ENCODE data around the gene KRT81. TPM values are rescaled to one million over a fixed set of nuclear protein-coding genes. Genes with fewer than 3 reads are reported as not detected.
"Not testable (repeated sequence)": the region's sequence is repeated elsewhere in the genome, so short reads cannot be mapped to it uniquely, and the experiment has no call there.

The KRT81 gene
- total RNA-seq, 1 donor from 2014 or later, result 2.9 TPM

DNA sequence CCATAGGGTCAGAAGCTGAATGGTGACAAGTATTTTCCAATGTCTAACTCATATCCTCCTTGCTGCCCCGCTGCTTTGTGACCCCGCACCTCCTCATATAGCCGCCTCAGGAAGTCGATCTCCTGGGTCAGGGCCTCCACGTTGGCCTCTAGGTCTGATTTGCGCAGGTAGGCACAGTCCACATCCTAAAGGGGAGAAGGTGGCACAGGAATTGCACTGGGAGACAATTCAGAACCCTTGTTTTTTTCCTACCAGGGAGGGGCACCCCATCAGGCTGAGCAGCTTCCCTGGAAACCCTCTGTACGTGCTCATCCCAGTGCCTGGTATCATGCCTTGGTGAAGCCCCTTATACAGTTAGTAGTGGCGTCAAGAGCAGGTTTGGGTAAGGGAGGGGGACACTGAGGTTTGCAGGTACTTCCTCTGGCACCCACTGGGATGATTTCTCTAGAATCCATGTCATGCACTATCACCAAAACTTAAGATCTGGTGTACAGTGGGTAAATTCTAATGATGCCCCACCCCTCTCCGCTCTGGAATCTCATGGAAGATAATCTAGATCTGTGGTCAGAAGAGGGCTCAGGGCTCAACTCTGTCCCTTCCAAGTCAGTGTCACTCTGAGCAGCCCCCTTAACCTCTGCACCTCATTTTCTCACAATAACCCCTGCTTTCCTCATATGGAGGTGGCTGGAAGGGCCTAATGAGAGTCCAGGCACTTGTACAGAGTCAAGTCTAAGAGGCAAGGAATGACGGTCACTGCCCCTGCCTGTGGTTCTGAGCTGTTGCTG, 37.0 kb downstream of the KRT81 start:
- DNase-seq (ENCODE audit: low spot score), result no peak

DNA sequence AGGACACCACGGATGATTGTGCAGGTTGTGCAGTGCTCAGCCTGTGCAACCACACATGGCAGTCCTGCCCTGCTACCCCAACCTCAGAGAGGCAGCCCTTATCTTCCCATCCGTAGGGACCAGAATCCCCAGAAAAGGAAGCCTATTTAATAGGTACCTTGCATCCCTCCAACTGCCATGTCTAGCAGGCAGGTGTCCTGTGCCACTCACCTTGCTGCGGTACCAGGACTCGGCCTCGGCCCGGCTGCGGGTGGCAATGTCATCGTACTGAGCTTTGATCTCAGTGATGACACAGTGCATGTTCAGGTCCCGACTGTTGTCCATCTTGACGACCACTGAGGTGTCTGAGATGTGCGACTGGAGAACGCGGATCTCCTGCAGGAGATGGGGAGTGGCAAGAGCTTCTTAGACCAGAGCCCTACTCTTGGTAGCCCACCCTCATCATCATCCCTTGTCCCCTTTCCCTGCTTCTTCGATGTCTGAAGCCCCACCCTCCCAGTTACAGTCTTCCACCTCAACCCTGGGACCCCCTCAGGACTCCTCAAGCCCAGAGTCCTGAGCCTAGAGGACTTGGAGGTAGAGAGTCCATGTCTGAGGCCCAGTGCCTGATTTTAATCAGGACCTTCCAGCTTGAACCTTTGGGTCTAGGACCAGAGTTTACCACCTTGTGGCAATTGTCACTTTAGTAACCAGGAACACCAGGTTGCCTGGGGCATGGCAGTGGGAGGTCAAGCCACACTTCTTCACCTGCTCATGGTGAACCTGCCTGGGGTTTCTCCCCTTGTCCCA, 37.7 kb downstream of the KRT81 start:
- DNase-seq (ENCODE audit: low spot score), result no peak

DNA sequence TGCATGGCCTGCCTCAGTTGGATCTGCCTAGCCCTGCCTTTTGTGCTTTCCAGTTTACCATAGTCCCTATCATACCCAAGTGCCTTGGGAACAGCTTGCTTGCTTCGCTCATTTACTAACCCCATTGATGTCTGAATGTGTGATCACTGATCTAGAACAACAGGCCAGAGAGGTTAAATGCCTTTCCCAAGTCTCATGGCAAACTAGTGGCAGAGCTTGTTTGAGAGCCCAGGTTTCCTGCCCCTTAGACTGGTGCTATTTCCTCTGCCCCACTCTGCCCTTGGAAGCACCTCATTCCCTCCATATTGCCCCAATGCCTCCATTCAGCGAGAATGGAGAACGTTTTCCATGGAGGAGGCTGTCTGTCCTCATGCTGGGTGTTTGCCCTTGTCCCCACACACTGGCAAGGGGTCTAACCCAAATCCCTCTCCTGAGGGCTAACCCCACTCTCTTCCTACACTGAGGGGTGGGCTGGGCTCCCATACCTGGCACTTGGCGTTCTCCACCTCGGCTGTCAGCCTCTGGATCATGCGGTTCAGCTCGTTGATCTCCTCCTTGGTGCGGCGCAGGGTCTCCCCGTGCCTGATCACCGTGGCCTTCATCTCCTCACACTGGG, 38.5 kb downstream of the KRT81 start:
- no peak for DNase-seq (ENCODE audit: low spot score)

DNA sequence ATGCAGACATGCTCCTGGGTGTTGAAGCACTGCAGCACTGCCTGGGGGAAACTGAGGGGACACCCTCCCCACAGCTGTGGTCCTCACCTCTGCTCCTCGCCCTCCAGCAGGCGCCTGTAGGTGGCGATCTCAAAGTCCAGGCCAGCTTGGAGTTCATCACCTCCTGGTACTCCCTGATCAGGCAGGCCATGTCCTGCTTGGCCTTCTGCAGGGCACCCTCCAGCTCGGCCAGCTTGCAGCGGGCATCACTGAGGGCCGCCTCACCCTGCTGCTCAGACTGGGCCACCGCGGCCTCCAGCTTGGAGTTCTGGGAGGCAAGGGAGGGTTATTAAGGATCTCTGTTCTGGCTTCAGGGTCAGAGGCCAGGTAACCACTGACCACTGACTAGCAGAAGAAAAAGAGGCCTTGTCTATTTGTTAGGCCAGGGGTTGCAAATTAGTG, 39.1 kb downstream of the KRT81 start:
- not testable (repeated sequence) for DNase-seq (ENCODE audit: low spot score)

DNA sequence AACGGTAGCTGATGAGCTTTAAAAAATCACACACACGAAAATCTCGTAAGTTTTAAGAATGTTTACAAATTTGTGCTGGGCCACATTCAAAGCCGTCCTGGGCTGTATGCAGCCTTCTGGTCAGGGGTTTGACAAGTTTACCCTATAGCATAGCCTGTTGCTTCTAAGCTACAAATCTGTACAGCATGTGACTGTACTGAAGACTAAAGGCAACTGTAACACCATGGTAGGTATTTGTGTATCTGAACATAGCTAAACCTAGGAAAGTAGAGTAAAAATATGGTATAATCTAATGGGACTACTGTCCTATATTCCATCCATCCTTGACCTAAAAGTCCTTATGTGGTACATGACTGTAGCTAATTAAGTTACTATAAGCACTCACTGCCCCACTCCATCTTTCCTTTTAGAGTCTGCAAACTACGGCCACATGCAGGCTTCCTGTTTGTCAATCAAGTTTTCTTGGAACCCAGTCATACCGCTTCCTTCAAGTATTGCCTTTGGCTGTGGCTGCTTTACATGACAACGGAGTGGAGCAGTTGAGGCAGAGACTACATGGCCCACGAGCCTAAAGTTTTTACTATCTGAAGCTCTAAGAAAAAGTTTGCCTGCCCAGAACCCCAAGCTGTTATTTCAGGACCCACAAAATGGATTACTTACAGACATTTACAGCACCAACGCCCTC, 39.8 kb downstream of the KRT81 start:
- DNase-seq (ENCODE audit: low spot score), result no peak

DNA sequence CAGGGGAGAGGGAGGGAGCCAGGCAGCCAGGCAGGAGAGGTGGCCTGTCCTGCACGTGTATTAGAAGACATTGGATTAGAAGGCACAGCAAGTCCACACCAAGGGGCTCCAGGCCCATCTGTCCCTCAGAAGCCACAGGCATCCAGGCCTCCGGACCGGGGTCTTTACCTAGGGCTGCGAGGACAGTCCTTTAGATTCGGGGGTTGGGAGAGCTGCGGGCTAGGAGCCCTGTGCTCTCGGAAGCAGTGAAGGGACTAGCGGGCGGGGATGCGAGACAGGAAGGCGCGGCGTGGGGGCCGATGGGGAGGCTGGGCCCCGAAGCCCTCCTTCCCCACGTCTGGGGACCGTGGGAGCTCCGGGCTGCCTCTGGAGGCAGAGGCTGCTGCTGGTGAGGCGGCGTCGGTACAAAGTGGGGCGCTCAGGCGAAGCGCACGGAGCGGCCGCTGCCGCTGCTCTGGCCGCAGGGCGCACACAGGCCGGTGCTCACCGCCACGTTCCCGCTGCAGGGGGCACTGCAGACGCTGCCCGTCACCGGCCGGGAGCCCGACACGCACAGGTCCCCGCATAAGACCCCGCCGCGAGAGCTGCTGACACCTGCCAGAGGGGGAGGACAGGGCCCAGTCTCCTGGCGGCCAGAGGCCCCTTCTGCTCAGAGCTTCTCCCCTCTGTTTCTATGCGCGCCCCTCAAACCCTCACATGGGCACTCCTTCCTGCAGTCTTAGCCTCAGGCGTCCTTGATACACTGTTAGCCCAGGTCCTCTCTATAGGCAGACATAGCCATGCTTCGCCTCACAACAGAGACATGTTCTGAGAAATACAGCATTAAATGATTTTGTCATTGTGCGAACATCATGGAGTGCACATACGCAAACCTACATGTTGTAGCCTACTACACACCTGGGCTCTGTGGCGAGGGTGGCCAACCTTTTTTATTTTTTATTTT, 41.0 kb downstream of the KRT81 start:
- DNase-seq (ENCODE audit: low spot score), result no peak

DNA sequence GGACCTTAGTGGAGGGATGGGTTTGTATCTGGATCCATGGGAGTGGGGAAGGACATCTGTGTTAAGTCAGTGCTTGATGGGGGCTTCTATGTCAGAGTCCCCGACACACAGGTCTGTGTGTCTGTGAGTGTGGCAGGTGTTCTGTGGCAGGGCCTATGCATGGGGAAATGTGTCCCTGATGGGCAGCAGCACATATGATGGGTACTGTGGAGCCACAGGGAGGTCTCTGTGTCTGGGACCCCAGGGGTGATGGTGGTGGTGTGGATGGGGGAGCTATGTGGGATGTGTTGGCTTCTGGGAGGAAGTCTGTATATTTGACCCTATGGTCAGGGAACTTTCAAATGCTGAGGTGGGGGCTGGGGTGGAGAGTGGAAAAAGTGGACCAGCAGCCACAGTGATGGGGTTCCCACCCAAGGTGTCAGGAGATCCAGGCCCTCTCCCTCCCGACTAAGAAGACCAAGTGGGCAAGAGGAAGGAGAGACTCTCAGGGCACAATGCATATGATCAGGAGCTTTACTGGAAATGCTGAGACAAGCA, 41.8 kb downstream of the KRT81 start:
- no peak for DNase-seq (ENCODE audit: low spot score)

DNA sequence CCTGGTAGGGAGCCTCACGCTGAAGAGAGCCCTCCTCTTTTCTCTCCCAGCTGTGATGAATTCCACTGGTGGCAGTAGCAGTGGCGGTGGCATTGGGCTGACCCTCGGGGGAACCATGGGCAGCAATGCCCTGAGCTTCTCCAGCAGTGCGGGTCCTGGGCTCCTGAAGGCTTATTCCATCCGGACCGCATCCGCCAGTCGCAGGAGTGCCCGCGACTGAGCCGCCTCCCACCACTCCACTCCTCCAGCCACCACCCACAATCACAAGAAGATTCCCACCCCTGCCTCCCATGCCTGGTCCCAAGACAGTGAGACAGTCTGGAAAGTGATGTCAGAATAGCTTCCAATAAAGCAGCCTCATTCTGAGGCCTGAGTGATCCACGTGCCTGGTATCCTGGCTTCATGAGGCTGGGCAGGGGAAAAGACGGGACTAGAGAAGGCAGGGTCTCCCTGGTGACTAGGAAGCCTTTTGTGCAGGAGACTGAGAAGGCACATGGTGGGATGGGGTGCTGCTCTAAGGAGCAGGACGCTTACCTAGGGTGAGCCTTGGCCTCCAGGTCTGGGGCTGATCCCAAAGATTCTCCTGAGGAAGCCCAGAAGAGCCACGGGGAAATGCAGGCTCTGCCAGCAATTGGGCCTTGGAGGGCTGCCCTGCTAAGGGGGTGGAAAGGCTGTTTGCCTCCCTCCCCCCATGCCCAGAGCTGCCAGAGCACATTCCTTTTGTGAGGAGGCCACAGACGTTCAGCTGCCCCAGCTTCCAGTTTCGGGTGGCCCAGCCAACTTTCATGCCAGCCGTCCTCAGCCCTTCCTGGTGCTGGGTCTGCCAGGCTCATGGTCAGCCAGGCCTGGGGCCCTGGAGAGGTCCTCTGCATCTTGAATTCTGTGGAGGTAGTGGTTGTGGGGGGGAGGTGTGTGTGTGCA, 42.5 kb downstream of the KRT81 start:
- DNase-seq (ENCODE audit: low spot score), result no peak

DNA sequence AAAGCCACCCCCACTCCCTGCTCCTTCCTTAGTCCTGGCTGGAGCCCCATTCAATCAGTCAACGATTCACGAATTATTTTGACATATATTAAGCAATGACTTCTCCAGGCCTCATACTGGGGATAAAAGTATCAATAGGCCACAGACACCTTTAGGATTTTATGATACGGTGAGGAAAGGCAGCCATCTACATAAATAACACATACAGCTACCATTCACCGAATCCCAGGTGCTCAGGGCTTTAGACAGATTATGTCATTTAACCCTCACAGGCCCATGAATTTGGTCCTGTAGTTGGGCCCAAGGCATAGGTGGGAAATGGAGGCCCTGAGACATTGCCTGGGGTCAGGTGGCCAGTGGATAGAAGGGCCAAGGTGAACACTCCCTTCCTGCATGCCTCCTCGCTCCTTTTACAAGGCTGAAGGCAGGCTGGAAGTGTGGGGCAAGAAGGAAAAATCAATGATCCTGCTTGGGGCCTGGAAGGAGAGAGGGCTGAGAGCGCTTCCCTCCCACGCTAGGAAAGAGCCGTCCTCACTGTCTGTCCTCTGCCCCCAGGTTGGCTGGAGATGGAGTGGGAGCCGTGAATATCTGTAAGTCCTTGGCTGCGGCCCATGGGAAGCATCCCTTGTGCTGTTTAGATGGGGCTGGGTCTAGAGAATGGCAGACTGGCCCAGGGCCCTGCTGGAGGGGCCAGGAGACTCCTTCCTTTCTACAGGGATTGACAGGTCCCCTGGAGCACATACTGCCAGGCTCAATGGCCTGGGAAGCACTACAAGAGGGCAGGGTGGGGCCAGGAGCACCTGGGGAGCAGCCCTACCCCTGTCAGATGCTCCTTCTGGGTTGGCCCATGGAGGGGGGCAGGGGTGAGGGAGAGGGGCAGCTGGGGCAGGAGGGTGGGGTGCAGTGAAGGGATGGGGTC, 43.5 kb downstream of the KRT81 start:
- DNase-seq (ENCODE audit: low spot score), result no peak

DNA sequence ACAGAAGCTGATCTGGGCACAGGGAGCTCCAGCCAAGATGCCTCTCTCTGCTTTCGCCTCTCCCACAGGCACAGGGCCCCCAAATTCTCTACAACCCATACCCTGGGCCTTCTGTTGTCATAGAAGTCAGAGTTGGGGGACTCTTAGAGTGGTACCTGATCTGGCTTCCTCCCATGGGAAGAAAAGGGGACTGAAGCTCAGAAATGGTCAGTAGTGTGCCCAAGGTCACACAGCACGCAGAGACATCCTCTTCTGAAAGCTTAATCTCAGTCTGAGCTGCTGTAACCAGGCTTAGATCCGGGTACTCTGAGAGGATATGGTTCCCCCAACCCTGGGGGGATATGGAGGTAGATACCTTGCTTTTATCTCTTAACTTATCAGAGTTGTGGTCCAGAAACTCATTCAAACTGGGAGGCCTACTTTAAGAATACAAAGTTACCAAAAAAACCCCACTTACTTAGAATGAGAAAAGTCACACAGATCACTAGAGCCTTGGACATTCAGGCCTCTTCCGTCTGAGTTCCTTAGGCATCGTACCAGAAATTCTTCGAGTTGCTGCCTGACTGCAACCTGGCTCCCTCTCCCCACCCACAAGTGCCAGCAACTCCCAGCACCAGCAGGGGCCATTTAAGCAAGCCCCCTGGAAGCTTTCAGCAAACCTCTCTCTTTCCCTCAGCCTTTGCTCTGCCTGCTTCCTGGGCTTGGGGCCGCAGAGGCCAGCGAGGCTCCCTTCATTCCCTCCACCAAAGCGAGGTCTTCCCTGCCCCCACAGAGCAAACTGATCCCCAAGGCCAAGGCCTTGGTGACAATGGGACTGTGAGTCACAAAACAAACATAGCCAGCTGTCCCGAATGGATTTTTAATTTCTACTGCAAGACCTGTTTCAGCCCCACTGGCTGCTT, 44.4 kb downstream of the KRT81 start:
- no peak for DNase-seq (ENCODE audit: low spot score)

DNA sequence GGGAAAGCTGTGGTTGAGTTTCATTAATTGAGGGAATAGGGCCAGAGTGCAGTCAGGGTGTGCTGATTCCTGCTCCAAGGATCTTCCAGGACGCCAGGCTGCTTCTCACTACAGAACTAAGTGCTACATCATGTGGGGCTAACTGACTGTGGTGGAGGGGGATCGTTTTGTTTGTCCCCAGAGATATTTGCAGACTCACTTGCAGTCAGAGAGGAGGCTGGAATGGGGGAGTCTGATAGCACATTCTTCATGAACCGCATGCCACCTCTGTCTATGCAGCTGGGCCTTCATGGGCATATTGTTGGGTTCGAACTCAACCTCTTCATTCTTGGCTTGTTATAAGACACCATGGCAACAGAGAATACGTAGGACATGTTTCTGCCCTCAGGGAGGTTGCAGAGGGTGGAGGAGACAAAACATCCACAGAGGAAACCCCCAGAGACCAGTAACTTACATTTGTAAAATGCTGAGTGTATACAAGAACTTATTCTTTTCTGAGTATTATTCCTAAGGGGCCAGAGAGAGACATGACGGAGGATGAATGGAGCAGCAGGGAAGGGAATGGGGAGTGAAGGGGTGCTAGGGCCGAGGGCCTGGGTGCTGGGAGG, 45.3 kb downstream of the KRT81 start:
- no peak for DNase-seq (ENCODE audit: low spot score)

DNA sequence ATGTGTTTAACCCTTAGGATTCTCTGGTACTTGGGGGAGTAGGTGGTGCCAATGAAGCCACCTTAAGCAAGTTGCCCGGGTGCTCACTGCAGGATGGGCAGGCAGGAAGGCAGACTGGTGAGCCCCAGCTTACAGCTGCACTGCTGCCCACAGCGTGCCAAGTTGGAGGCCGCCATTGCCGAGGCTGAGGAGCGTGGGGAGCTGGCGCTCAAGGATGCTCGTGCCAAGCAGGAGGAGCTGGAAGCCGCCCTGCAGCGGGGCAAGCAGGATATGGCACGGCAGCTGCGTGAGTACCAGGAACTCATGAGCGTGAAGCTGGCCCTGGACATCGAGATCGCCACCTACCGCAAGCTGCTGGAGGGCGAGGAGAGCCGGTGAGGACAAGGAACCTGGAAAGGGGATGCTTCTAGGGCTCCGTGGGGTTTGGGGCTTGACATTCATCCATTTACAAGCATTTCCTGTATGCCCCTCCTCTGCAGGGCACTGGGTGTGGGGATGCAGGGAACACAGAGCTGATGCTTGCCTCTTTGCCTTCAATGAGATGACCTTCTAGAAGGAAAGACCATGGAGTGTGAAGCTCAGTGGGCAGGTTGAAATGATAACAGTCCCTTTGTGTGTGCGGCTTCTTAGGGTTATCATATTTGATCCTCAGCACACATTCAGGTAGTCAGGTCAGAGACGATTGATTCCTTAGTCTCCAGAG, 45.9 kb downstream of the KRT81 start:
- DNase-seq (ENCODE audit: low spot score), result no peak

DNA sequence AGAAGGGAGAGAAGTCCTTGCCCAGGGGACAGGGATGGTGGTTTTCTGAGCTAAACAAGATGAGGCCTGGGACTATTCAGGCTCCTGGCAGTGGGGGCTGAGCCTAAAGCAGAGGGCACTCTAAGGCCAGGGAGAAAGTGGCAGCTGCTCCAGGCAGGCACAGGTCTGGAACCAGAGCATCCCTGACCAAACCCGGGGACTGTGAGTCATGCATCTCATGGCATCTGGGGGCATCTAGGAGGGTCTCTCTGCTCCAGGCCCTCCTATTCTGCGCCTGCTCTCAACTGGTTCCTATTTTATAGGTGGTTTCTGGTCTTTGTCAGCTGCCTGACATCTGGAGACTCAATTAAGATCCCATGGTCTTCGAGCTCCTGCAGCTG, 46.7 kb downstream of the KRT81 start:
- peak; percentile 49 for DNase-seq (ENCODE audit: low spot score)

DNA sequence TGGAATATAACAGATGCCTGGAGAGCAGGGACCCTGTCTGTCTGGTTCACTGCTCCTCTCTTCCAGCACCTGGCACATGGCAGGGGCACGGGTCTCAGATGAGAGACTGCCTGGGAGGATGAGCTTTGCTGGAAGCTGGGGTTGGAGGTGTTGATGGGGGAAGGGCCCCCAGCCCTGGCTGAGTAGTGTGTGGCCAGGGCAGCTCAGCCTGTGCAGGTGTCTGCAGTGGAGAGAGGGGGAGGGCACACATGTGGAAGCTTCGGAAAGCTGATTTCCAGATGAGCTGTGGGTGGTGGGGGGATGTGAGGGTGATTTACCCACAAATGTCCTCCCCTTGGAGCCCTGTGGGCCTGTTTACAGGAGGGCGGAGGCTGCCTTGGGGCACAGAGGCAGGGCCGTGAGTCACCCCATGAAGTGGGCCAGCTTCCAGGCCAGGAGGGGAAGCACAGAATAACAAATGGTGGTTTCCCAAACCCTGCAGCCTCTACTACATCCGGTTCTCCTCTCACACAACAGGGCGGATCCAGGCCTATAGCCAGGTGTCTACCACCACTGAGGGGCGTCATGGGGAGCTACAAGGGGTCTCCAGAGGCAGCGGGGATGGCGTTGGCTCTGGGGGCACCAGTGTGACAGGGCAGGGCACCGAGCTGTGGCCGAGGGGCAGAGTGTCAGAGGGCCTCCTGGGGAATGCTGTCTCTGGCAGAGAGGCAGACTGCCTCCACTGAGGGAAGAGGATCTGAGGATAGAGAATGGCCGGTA, 47.3 kb downstream of the KRT81 start:
- DNase-seq (ENCODE audit: low spot score), result peak; percentile 75

DNA sequence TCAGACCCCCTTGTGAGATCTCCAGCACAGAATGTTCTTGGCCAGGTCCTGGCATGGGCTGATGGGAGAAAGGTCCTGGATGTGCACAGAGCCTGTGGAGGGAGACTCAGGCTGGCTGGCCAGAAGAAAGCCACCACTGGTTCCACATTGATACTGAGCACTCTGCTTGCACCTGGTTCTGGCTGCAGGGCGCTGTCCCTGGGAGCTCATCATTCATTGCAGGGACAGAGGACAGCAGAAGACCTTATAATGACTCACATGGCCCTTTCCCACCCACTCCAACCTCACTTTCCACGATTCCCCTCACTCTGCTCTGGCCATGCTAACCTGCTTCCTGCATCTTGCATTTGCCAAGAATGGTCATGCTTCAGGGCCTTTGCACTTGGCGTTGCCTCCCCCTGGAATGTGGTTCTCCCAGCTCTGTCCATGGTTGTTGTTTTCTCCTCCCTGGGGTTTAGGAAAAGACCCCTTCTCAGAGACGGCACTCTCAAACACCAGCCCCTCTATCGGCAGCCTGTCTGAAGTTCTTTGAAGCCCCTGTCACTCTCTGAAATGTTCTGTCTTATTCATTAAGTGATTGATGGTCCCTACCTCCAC, 48.0 kb downstream of the KRT81 start:
- DNase-seq (ENCODE audit: low spot score), result no peak
